ENCODE data around the gene GFRA1.

GFRA1 gene

GRCh38 chr10:116156819-116157218, 116.2 kb downstream of the GFRA1 start:
- no peak for FAIRE-seq

DNA sequence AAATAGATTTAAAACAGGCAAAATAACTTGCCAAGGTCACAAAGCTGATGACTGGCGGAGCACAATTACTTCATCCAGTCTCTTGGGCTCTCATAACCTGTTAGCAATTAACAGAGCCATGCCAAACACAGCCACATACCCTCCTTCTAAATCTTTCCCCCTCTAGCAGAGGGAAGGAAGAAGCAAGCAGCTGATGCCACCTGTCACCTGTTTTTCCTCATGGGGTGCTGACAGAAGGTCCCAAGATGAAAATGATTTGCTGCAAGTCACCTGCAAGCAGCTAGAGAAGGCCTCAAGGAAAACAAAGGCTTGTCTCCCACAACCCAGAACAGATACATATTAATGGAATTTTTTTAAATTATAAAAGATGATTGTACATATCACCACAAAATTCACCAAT, 117.8 kb downstream of the GFRA1 start:
- no peak for FAIRE-seq

DNA sequence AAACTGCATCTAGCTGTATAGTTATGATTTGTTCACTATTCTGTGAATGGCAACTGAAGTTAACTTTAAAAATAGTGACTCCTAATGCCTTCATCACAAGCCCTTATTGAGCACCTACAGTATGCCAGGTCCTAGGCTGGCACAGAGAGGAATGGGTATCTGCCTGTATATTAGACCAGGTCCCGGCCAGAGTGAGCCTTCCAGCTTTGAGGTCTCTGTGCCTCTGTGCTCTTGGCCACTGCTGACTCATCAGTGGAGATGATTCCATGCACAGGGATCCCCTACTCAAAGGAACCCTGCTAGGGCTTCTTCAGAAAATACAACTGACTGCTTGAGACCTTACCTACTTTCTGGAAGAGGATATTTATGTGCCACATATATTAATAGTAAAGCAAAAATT, 118.4 kb downstream of the GFRA1 start:
- FAIRE-seq = no peak

GRCh38 chr10:116151076-116151475, 121.9 kb downstream of the GFRA1 start:
- no peak for FAIRE-seq

GRCh38 chr10:116150606-116151005, 122.4 kb downstream of the GFRA1 start:
- FAIRE-seq = no peak

DNA sequence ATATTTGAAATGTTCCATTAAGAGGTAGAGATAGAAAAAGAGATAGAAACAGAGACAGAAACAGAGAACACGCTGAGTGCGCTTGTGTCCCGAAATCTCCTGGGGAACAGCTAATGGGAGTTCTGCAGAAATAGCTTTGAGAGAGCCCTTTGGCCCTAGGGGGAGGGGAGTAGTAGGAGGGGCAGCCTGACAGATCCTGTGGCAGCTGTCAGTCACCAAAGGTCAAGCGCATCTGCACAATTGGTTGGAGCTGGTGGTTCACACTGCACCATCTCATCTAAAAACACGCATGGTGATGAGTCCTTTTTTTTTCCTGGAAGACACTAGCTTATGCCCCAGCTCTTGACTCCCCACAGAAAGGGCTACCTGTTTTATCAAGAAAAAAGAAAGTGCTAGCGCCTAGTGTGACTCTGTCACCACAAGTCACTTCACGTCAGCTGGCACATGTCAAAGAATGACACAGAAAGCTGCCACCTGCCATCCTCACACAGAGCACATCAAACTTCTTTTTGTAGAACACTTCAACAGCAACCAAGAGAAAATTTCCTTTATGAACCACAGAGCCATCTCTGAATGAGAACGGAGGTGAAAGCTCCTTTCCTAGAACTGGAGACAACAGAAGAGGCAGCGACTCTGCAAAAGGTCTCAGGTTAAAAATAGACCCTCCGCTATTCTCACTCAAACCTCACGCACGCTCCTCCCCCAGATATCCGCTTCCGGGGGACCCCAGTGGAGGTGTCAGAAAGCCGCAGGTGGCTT, 125.7 kb downstream of the GFRA1 start:
- no peak for FAIRE-seq

- no peak for FAIRE-seq
Observed at GRCh38 chr10:116146372-116147140, 126.5 kb downstream of the GFRA1 start.

- no peak for FAIRE-seq
Observed at GRCh38 chr10:116143673-116144222, 129.3 kb downstream of the GFRA1 start.

GRCh38 chr10:116141855-116142254, 131.2 kb downstream of the GFRA1 start:
- FAIRE-seq = no peak

- no peak for FAIRE-seq
Observed at GRCh38 chr10:116141246-116141645, 131.8 kb downstream of the GFRA1 start.

DNA sequence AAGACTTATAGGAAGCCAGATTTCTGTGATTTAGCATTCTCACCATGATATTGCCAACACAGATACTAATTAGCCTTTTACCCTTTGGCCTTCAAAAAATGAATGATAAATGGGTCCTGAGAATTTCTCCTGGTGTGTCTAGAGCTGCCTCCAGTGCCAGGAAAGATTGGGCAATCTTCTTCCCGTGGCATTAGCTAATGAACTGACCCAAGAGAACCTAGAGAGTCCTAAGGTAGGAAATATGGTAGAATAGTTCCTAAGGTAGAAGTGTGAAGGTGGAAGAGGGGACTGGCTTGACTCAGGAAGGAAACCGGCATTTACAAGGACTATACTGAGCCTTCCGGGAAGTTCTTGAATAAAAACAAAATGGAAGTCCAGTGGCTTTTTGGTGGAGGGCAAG, 133.1 kb downstream of the GFRA1 start:
- FAIRE-seq = no peak

GRCh38 chr10:116138897-116139296, 134.1 kb downstream of the GFRA1 start:
- no peak for FAIRE-seq

GRCh38 chr10:116136261-116136660, 136.7 kb downstream of the GFRA1 start:
- FAIRE-seq = no peak

- no peak for FAIRE-seq
Observed at GRCh38 chr10:116134322-116134721, 138.7 kb downstream of the GFRA1 start.

GRCh38 chr10:116133634-116134033, 139.4 kb downstream of the GFRA1 start:
- FAIRE-seq = no peak

DNA sequence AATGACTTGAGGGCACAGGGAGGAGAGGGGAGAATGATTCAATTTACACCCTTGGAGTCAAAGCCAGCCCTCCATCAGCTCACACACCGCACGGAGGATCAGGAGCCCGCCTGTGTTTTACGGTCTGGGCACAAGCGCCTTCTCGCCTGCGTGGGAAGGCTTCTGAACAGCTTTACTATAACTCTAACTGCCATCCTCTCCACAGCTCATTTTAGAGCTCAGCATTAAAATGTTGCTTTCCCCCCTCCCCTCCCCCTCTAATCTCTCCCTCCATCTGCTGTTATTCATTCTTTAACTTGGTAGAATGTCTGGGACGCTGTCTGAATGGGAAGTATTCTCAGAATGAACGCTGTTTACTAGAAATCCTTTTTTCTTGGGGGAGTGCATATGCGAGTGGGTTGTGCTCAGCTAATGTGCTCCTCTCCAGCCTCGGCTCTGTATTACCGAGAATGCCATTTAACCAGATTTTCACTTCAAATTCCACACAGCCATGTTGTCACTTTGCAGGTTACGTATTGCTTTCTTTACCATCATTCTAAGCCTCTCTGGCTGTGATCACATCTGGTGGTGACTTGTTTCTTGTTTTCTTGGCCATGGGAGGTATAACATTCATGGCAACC, 140.1 kb downstream of the GFRA1 start:
- FAIRE-seq = no peak

DNA sequence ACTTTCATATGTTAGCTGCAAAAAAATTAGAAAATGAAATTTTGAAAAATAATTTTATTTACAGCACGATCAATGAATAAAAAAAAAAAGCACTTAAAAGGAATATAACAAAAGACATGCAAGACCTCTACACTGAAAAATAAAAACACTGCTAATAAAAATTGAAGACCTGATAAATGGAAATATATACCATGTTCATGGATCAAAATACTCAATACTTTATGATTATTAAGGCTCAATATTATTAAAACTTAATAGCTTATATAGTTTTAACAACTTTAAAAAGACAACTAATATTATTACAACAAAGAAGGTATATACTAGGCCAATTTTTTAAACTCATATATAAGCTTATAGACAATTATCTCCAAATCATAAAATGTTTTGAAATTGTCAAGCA, 143.0 kb downstream of the GFRA1 start:
- FAIRE-seq = peak; percentile 46

GRCh38 chr10:116126954-116127695, 145.9 kb downstream of the GFRA1 start:
- no peak for FAIRE-seq

GRCh38 chr10:116126239-116126638, 146.8 kb downstream of the GFRA1 start:
- FAIRE-seq = no peak

DNA sequence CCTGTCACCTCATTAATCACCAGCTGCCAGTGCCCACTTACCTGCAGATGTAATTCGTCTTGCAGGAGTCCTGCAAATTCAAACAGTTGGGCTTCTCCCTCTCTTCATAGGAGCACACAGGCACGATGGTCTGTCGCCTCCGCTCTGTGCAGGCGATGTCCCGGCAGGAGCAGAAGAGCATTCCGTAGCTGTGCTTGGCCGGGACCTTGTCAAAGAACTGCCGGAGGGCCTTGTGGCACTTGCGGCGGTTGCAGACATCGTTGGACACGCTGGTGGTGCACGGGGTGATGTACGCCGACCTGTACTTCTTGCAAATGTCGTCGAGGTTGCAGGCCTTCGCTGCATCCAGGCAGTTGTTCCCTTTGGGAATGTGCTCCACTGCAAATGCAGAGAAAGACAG, 147.8 kb downstream of the GFRA1 start:
- FAIRE-seq = no peak

DNA sequence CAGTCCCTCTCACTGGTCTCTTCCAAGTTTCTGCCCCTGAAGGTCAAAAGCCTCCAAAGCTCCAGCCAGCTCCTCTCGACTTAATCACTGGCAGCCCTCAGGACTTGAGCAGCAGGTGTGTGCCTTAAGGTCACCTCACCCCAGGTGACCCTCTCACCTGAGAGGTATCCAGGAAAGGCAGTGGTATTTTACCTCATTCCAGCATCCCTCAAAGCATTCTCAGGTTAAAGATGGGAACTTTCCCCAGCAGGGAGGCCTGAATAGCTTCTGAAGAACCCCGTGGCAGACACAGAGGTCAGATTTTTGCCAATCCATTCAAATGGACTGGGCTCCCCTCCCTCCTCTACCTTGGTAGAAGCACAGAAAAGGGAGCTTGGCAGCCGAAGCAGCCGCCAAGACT, 148.2 kb downstream of the GFRA1 start:
- no peak for FAIRE-seq

DNA sequence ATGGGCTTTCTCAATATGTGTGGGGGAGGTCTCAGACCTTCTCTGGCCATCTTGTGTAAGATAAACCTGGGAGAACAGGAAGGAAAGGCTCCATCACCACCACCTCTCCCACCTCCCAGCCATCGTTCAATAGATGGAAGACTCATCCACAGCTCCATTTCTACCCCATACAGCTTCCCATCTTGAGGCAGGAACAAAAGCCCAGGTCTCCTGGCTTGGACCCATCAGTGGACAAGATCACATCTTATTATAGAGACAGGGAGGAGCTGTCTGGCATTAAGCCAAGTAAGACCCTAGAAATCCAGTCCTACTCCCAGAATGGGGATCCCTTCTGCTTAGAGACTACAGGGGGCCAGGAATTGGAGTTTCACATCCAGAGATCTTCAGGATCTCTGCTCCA, 150.3 kb downstream of the GFRA1 start:
- FAIRE-seq = no peak

Measured in G401.6 (cell line).